Activated naive CD4-positive, alpha-beta T cell treated with anti-CD3 and anti-CD28 coated beads, Interleukin-2, amount 10 ng/mL, durations not matched to agents 7 days and 5 days (primary cell): ENCODE results near the gene NEK1.
A peak's percentile ranks its signal among the peaks of the same experiment; 100 is the strongest.
"Not testable (repeated sequence)": the region's sequence is repeated elsewhere in the genome, so short reads cannot be mapped to it uniquely, and the experiment has no call there.

Source experiments
- CTCF ChIA-PET: fragments of 350-600 bp; sonication (Branson Sonifier 250); formaldehyde crosslinking; loops from one replicate; lab custom pipeline; 2021; ENCODE audit warnings: antibody characterized with exemption; lab: Charles Lee
- DNase-seq: peaks from one replicate; pipeline ENCODE4 v3.0.0-alpha.2; 2020
- H3K27ac Mint-ChIP-seq: one replicate; pipeline ENCODE4 v1.8.0; 2021; ENCODE audit warnings: mild to moderate bottlenecking, moderate library complexity, mixed read lengths
- H3K27me3 Mint-ChIP-seq: one replicate; pipeline ENCODE4 v1.8.0; 2021; ENCODE audit warnings: mild to moderate bottlenecking, mixed read lengths
- H3K36me3 Mint-ChIP-seq: one replicate; pipeline ENCODE4 v1.8.0; 2021; ENCODE audit warnings: mixed read lengths
- H3K4me1 Mint-ChIP-seq: one replicate; pipeline ENCODE4 v1.8.0; 2021; ENCODE audit warnings: mixed read lengths
- H3K4me3 Mint-ChIP-seq: one replicate; pipeline ENCODE4 v1.8.0; 2021; ENCODE audit warnings: mild to moderate bottlenecking, moderate library complexity, mixed read lengths
- H3K9me3 Mint-ChIP-seq: one replicate; pipeline ENCODE4 v1.8.0; 2021; ENCODE audit warnings: mixed read lengths

Gene NEK1

DNA sequence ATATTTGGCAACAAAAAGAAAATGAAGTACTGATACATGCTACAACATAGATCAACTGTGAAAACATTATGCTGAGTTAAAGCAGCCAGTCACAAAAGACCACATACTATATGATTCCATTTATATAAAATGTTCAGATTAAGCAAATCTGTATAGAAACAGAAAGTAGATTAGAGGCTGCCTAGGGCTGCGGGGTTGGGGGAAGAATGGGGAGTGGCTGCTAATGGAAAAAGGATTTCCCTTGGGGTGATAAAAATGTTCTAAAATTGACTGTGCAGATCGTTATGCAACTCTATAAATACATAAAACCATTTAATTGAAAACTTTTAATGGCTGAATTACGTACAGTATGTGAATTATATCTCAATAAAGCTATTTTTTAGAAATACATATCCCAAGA, 46.8 kb downstream of the NEK1 start:
- H3K4me3 Mint-ChIP-seq: no peak overlapping the region
- H3K27ac Mint-ChIP-seq: no peak overlapping the region
- H3K36me3 Mint-ChIP-seq: peaks cover 3% of the 10 kb centered on the region
- no peaks in the 10 kb centered on the region for H3K9me3 Mint-ChIP-seq
- CTCF ChIA-PET: interaction anchor here (1.1 to 2.5 kb wide), 5 partner anchors 10 to 541 kb away, joined by 4 to 11 read pairs (median 6); no protein-coding TSS in a partner anchor
- H3K4me1 Mint-ChIP-seq: peaks cover 10% of the 10 kb centered on the region
- H3K27me3 Mint-ChIP-seq: no peaks in the 10 kb centered on the region
- no peak for DNase-seq

DNA sequence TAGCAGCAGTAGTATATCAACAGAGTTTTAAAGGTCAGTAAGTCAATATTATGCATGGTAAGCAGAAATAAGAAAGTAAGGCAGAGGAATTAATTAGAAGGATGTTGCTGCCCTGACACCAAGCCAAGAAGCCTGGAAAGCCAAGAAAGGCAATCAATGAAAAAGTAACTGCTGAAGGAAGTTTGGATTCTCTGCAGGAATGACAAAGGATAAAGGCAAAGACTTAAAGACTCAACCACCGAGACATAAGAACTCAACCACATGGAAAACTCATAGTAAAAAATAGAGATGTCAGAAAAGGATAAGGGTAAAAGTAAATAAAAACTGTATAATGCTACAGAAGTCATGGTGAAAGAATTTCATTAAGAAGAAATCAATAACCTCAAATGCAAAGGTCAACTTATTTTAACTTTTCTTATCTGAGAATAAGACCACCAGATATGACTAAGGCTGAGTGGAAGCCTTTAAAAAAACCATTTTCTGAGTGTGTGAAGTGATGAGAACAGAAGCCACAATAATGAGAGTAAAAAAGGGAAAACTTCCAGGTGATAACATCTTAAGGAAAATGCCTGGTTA, 55.2 kb downstream of the NEK1 start:
- H3K4me1 Mint-ChIP-seq: no peaks in the 10 kb centered on the region
- H3K27me3 Mint-ChIP-seq: no peaks in the 10 kb centered on the region
- H3K27ac Mint-ChIP-seq: no peak overlapping the region
- no peak for DNase-seq
- no peaks in the 10 kb centered on the region for H3K9me3 Mint-ChIP-seq
- H3K4me3 Mint-ChIP-seq: no peak overlapping the region
- CTCF ChIA-PET: no interaction called here
- H3K36me3 Mint-ChIP-seq: peaks cover 26% of the 10 kb centered on the region

DNA sequence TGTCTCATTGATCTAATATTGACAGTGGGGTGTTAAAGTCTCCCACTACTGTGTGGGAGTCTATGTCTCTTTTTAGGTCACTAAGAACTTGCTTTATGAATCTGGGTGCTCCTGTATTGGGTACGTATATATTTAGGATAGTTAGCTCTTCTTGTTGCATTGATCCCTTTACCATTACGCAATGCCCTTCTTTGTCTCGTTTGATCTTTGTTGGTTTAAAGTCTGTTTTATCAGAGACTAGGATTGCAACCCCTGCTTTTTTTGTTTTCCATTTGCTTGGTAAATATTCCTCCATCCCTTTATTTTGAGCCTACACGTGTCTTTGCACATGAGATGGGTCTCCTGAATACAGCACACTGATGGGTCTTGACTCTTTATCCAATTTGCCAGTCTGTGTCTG, 65.8 kb downstream of the NEK1 start:
- H3K27me3 Mint-ChIP-seq, H3K4me1 Mint-ChIP-seq, CTCF ChIA-PET, DNase-seq, H3K27ac Mint-ChIP-seq, H3K4me3 Mint-ChIP-seq: not testable (repeated sequence)
- H3K9me3 Mint-ChIP-seq: peaks cover 44% of the 10 kb centered on the region
- H3K36me3 Mint-ChIP-seq: peaks cover 19% of the 10 kb centered on the region

DNA sequence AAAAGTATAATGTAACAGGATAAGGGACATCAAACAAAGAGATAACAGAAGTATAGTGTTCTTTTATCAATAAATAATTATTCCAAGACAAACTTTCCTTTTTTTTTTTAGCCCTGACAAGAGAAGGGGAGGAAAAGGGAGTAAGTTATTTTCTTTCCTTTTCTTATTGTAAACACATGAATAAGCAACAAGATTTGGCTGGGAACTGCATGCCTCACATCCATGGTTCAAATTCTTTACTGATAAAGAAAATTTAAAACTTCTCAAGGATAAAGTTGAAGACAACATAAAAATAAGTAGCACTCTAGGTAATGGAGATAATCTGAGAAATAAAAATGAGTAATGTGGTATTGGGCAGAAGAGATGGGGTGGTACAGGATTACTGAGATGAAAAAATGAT, 71.6 kb downstream of the NEK1 start:
- H3K4me3 Mint-ChIP-seq: no peak overlapping the region
- DNase-seq: no peak
- H3K27ac Mint-ChIP-seq: no peak overlapping the region
- H3K36me3 Mint-ChIP-seq: peaks cover 2% of the 10 kb centered on the region
- H3K4me1 Mint-ChIP-seq: no peaks in the 10 kb centered on the region
- CTCF ChIA-PET: no interaction called here
- H3K9me3 Mint-ChIP-seq: peaks cover 23% of the 10 kb centered on the region
- H3K27me3 Mint-ChIP-seq: no peaks in the 10 kb centered on the region

DNA sequence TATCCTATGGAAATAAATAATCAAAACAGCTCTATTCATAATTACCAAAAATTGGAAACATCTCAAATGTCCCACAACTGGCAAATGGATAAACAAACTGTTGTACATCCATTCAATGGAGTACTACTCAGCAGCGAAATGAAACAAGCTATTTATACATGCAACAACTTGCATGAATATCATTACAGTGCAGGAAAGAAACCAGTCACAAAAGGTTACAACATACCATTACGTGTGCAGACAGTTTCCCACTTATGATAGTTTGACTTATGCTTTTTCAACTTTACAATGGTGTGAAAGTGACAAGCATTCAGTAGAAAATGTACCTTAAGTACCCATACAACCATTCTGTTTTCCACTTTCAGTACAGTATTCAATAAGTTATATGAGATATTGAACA, 82.3 kb downstream of the NEK1 start:
- no peak overlapping the region for H3K4me3 Mint-ChIP-seq
- CTCF ChIA-PET: no interaction called here
- DNase-seq: no peak
- H3K27me3 Mint-ChIP-seq: no peaks in the 10 kb centered on the region
- peaks cover 11% of the 10 kb centered on the region for H3K36me3 Mint-ChIP-seq
- no peaks in the 10 kb centered on the region for H3K9me3 Mint-ChIP-seq
- H3K4me1 Mint-ChIP-seq: no peaks in the 10 kb centered on the region
- no peak overlapping the region for H3K27ac Mint-ChIP-seq

DNA sequence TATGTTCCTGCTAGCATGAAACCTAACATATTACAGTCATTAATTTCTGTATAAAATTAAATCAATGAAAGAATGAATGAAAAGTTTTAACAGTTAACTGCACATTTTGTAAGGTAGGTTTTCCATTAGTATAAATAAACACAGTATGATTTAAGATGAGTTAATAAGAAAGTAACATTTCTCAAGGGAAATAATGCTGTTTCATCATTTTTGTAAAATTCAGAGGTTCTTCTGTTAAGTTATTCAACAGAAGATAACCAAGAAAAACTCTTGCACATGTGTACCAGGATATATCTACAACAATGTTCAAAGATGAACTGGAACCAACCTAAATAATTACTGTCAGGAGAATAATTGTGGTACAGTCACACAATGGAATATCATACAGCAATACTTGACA, 88.6 kb downstream of the NEK1 start:
- CTCF ChIA-PET: no interaction called here
- H3K36me3 Mint-ChIP-seq: peaks cover 14% of the 10 kb centered on the region

DNA sequence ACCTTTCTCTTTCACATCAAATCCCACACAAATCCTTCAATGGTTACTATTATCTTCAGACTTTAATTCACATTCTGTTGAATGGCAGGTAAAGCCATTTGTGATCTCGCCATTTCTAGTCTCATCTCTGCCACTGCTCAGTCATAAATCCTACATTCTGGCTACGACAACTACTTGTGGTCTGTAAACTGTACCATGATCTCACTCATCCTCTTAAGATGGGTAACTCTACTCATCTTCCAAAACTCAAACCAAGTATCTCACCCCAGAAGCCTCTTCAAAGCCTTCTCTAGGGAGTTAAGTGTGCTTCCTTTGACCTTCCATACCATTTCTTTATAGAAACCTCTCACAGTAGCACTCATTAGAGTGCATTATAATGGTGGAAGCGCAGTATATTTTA, 101.8 kb downstream of the NEK1 start:
- peaks cover 1% of the 10 kb centered on the region for H3K36me3 Mint-ChIP-seq
- H3K4me1 Mint-ChIP-seq: no peaks in the 10 kb centered on the region
- no peaks in the 10 kb centered on the region for H3K27me3 Mint-ChIP-seq
- CTCF ChIA-PET: no interaction called here
- no peak for DNase-seq
- H3K27ac Mint-ChIP-seq: no peak overlapping the region
- H3K9me3 Mint-ChIP-seq: no peaks in the 10 kb centered on the region
- no peak overlapping the region for H3K4me3 Mint-ChIP-seq

More for the DNA sequence above, 88.6 kb downstream of the NEK1 start:
- no peaks in the 10 kb centered on the region for H3K27me3 Mint-ChIP-seq
- DNase-seq: no peak
- no peaks in the 10 kb centered on the region for H3K4me1 Mint-ChIP-seq
- no peak overlapping the region for H3K4me3 Mint-ChIP-seq
- peaks cover 5% of the 10 kb centered on the region for H3K9me3 Mint-ChIP-seq
- H3K27ac Mint-ChIP-seq: no peak overlapping the region

DNA sequence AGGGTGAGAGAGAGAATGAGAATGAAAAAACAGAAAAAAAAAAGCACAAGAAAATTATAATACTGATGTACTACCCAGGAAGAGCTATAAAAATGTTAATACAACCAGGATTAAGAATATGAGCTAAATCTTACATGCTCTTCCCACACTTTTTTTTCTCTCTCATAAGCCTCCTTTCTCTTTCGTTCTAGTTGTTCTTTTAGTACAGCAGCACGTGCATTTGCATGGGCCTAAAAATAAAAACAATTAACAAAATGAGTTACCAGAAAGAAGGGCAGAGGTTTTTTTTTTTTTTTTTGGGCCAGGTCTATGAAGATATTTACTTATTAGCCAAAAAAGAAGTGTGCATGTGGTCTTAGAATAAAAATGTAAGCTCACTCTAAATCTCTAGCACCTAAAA, 105.5 kb downstream of the NEK1 start:
- Mint-ChIP-seq H3K36me3 (peaks cover 15% of the 10 kb centered on the region), H3K9me3 (peaks cover 6% of the 10 kb centered on the region), H3K4me1 (no peaks in the 10 kb centered on the region), H3K27ac (no peak overlapping the region), H3K27me3 (no peaks in the 10 kb centered on the region), H3K4me3 (no peak overlapping the region)
- DNase-seq: no peak
- CTCF ChIA-PET: no interaction called here

DNA sequence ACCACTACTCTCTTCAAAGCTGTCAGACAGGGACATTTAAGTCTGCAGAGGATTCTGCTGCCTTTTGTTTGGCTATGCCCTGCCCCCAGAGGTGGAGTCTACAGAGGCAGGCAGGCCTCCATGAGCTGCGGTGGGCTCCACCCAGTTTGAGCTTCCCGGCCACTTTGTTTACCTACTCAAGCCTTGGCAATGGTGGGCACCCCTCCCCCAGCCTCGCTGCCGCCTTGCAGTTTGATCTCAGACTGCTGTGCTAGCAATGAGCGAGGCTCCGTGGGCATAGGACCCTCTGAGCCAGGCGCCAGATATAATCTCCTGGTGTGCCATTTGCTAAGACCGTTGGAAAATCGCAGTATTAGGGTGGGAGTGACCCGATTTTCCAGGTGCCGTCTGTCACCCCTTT, 112.5 kb downstream of the NEK1 start:
- DNase-seq, H3K4me1 Mint-ChIP-seq, H3K4me3 Mint-ChIP-seq, H3K27ac Mint-ChIP-seq, H3K27me3 Mint-ChIP-seq, CTCF ChIA-PET: not testable (repeated sequence)
- peaks cover 33% of the 10 kb centered on the region for H3K36me3 Mint-ChIP-seq
- peaks cover 13% of the 10 kb centered on the region for H3K9me3 Mint-ChIP-seq

DNA sequence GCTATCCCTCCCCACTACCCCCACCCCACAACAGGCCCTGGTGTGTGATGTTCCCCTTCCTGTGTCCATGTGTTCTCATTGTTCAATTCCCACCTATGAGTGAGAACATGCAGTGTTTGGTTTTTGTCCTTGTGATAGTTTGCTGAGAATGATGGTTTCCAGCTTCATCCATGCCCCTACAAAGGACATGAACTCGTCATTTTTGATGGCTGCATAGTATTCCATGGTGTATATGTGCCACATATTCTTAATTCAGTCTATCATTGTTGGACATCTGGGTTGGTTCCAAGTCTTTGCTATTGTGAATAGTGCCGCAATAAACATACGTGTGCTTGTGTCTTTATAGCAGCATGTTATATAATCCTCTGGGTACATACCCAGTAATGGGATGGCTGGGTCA, 118.1 kb downstream of the NEK1 start:
- CTCF ChIA-PET, H3K4me3 Mint-ChIP-seq: not testable (repeated sequence)

DNA sequence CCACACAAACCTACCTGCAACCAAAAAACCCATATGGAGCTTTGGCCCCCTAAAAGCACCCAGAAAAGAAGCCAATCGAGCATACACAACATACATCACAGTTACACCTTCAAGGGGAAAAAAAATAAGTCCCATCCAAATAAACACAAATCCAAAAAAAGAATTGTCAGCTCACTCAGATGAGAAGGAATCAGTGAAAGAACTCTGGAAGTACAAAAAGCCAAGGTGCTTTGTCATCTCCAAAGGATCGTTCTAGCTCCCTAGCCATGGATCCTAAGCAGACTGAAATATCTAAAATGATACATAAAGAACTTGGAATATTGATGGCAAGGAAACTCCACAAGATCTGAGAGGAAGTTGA, 119.2 kb downstream of the NEK1 start:
- no peaks in the 10 kb centered on the region for H3K27me3 Mint-ChIP-seq
- DNase-seq: no peak
- no peak overlapping the region for H3K4me3 Mint-ChIP-seq
- H3K9me3 Mint-ChIP-seq: no peaks in the 10 kb centered on the region
- no peak overlapping the region for H3K27ac Mint-ChIP-seq
- H3K4me1 Mint-ChIP-seq: peaks cover 7% of the 10 kb centered on the region
- CTCF ChIA-PET: interaction anchor here (0.6 to 1.4 kb wide), 7 partner anchors 10 to 1027 kb away, joined by 3 to 7 read pairs (median 3); no protein-coding TSS in a partner anchor
- H3K36me3 Mint-ChIP-seq: peaks cover 2% of the 10 kb centered on the region

More for the DNA sequence above, 118.1 kb downstream of the NEK1 start:
- H3K27me3 Mint-ChIP-seq, DNase-seq, H3K4me1 Mint-ChIP-seq, H3K9me3 Mint-ChIP-seq, H3K27ac Mint-ChIP-seq, H3K36me3 Mint-ChIP-seq: not testable (repeated sequence)

DNA sequence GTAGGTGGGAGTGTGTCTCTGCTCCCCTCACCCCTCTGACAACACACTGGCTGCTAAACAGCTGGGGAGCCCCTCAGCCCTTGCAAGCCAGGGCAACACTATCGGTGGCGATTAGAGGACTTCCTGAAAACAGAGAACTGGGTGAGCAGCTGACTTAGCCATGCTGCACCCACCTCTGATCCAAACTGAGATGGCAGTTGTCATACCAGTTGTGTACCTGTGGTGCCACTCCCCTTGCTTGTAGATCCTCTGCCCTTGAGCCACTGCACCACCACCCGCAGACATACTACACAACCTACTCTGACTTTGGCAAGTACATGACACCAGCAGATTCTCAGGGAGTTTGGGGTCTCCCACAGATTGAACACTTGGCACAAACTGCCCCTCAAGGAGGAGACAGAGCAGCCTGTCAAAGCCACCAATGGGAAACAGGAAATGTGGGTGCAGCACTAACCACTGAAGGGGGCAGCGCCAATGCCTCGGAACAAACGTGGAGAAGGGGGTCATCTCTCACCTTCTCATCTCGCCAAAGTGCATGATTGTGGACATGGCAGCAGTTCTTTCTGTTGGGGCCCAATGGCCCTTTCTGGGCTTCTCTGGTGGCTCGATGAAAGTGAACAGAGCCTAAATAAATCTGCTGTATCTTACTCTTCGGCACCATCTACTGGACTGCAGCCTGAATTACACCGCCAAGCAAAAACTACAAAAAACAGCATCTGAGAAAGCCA, 119.8 kb downstream of the NEK1 start:
- CTCF ChIA-PET: interaction anchor here (0.6 to 1.4 kb wide), 5 partner anchors 200 to 572 kb away, joined by 3 to 7 read pairs (median 4); no protein-coding TSS in a partner anchor
- peaks cover 2% of the 10 kb centered on the region for H3K36me3 Mint-ChIP-seq
- no peaks in the 10 kb centered on the region for H3K27me3 Mint-ChIP-seq
- no peak overlapping the region for H3K4me3 Mint-ChIP-seq
- H3K27ac Mint-ChIP-seq: no peak overlapping the region
- H3K9me3 Mint-ChIP-seq: no peaks in the 10 kb centered on the region
- DNase-seq: peak; percentile 52
- peaks cover 7% of the 10 kb centered on the region for H3K4me1 Mint-ChIP-seq

DNA sequence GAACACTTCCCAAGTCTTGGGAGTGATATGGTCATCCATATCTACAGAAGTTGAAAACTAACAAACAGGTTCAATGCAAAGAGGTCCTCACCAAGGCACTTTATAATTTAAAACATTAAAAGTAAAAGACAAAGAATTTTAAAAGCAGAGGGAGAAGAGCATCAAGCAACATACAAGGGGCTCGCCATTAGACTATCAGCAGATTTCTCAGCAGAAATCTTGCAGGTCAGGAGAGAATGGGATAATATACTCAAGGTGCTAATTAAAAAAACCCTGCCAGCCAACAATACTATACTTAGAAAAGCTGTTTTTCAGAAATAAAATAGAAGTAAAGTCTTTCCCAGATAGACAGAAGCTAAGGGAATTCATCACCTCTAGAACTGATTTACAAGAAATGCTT, 121.2 kb downstream of the NEK1 start:
- Mint-ChIP-seq H3K9me3 (no peaks in the 10 kb centered on the region), H3K27me3 (no peaks in the 10 kb centered on the region), H3K4me3 (no peak overlapping the region), H3K27ac (no peak overlapping the region), H3K4me1 (peaks cover 7% of the 10 kb centered on the region), H3K36me3 (peaks cover 2% of the 10 kb centered on the region)
- no peak for DNase-seq
- CTCF ChIA-PET: interaction anchor here (0.6 kb wide), 1 partner anchor 226 kb away, joined by 3 read pairs; no protein-coding TSS in a partner anchor

DNA sequence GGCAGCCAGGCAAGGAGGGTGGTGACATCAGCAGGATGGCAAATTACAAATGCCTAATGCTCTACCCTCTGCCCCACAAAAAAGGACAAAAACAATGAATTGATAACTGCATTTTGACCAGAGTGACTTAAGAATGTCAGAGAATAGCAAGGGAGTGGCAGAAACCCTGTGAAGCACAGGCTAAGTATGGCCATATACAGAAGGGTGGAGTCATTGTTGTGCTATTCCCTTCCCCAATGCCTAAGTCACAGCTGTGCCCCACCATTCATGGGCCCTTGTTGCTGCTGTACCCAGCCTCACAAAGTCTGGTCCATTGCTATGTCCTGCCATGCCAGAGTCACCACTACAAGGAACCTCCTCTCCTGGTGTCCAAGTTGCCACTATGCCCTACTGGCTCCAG, 123.1 kb downstream of the NEK1 start:
- Mint-ChIP-seq H3K27ac (no peak overlapping the region), H3K27me3 (no peaks in the 10 kb centered on the region), H3K9me3 (no peaks in the 10 kb centered on the region), H3K36me3 (peaks cover 2% of the 10 kb centered on the region), H3K4me3 (no peak overlapping the region), H3K4me1 (peaks cover 7% of the 10 kb centered on the region)
- CTCF ChIA-PET: interaction anchor here (4.3 kb wide), 1 partner anchor 566 kb away, joined by 24 read pairs; no protein-coding TSS in a partner anchor
- DNase-seq: no peak
